D721Med (cell line): ENCODE results near the gene DDX4.
"Not testable (repeated sequence)": the region's sequence is repeated elsewhere in the genome, so short reads cannot be mapped to it uniquely, and the experiment has no call there.

Source experiments
- DNase-seq: peaks from one replicate; pipeline ENCODE4 v3.0.0; 2011; ENCODE audit warnings: low spot score; ENCODE audit not compliant: insufficient read length
- FAIRE-seq: peaks from 2 replicates; lab custom pipeline; 2011; peaks lifted over from hg19 to GRCh38; lab: Jason Lieb, UNC
- TF ChIP-seq, protein P1 (sequence below): IDR thresholded peaks from 2 replicates; pipeline ENCODE4 v1.5.1; 2012; ENCODE audit warnings: mild to moderate bottlenecking, control low read depth; ENCODE audit not compliant: insufficient read depth; ENCODE audit errors: missing control alignments

Gene DDX4

DNA sequence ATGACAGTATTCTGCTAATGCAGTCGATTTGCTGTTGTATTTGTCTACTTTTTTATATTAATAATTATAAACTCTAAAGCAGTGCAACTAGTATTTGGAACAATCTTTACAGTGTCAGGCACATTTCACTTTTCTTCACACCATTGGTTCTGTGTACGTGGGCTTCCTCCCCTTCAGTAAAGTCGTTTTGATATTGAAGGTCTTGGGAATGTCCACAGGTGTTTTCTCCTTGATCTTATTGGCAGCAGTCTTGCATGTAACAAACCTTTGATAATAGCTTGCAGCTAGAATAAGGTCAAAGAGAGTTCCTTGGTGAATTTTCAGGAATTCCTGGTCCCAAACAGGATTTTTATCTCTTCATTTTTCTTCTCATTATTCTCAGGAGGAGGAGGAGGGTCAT, 12.2 kb downstream of the DDX4 start:
- TF ChIP-seq, protein P1, sequence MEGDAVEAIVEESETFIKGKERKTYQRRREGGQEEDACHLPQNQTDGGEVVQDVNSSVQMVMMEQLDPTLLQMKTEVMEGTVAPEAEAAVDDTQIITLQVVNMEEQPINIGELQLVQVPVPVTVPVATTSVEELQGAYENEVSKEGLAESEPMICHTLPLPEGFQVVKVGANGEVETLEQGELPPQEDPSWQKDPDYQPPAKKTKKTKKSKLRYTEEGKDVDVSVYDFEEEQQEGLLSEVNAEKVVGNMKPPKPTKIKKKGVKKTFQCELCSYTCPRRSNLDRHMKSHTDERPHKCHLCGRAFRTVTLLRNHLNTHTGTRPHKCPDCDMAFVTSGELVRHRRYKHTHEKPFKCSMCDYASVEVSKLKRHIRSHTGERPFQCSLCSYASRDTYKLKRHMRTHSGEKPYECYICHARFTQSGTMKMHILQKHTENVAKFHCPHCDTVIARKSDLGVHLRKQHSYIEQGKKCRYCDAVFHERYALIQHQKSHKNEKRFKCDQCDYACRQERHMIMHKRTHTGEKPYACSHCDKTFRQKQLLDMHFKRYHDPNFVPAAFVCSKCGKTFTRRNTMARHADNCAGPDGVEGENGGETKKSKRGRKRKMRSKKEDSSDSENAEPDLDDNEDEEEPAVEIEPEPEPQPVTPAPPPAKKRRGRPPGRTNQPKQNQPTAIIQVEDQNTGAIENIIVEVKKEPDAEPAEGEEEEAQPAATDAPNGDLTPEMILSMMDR: no peak
- no peak for FAIRE-seq
- no peak for DNase-seq

DNA sequence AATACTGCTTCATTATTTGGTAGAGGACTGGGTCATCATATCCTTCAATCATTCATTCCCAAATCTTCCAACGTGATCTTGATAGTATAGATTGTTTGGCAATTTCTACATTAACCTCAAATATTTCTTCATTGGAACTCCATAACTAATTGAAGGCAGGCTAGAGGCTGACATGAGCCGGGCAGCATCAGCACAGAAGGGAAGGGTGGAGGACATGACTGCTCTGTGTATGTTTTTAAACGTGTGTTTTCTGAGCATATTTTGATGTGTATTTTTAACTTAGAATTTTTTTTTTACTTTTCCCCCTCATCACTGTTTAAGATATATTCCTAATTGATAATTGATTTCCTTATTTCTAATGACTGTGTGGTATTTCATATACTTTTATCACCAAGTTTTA, 12.6 kb downstream of the DDX4 start:
- DNase-seq (no peak), FAIRE-seq (no peak)
- TF ChIP-seq, protein P1: no peak

DNA sequence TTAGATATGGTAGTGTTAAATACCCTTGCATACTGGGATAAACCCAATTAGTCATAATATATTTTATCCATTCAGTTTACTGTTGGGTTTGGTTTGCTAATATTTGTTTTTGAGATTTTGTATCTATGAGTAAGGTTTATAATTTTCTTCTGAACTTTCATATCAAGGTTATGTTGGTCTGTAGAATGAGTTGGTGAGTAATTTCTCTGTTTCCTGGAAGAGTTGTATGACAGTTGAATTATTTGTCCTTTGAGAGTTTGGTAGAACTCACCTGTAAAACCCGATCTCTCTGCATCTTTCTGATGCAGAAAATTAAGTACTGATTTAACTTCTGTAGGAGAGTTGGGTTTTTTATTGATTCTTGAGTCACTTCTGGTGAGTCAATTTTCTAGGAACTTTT, 20.4 kb downstream of the DDX4 start:
- DNase-seq (no peak), FAIRE-seq (no peak)
- TF ChIP-seq, protein P1: no peak

DNA sequence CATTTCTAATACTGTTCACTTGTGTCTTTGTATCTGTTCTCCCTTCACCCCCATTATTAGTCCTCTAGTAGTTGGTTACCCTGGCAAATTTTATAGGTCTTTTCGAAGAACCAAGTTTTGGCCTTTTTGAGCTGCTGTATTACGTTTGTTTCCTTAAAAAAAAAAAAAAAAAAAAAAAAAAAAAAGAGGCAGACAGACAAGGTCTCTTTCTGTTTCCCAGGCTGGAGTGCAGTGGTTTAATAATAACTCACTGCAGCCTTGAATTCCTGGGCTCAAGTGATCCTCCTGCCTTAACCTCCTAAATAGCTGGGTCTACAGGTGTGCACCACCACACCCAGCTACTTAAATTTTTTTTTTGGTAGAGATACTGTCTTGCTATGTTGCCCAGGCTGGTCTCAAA, 20.9 kb downstream of the DDX4 start:
- FAIRE-seq (no peak), DNase-seq (no peak)
- TF ChIP-seq, protein P1: no peak

DNA sequence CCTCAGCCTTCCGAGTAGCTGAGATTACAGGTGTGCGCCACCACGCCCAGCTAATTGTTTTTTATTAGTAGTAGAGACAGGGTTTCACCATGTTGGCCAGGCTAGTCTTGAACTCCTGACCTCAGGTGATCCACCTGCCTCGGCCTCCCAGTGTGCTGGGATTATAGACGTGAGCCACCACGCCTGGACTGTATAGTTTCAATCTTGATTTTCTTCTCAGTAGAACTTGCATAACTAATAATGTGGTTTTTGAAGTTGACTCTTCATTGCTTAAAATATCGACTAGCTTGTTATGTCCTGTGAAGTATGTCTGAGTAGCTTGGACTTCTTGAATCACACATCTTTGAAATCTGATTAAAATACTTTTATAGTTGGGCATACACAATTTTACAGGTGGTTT, 23.9 kb downstream of the DDX4 start:
- not testable (repeated sequence) for FAIRE-seq, DNase-seq

DNA sequence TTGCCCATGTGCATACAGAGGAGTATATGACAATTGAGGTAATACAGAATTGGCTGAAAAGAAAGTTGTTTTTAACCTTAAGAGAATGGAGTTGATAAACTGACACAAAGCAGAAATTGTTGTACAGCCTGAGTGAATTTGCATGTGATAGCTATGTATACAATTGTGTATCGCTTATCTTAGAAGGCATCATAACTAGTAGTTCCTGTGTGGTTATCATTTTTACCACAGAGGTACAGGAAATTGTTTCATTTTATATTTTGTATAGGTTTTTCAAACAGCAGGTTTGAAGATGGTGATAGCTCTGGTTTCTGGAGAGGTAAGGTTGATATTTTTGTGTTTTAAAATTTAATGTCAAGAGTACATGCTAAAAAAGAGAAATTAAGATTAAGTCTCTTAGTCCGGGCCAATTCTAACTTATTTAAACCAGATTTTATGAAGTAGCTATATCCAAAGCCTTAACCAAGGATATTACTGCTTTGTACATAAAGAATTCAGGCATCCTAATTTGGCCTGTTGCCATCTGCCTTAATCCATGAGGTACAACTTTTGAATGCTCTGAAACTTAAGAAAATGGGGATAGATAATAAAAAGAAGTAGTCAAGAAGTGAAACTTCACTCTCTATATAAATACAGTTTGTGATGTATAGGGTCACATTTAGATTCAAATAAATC, 26.0 kb downstream of the DDX4 start:
- no peak for DNase-seq

DNA sequence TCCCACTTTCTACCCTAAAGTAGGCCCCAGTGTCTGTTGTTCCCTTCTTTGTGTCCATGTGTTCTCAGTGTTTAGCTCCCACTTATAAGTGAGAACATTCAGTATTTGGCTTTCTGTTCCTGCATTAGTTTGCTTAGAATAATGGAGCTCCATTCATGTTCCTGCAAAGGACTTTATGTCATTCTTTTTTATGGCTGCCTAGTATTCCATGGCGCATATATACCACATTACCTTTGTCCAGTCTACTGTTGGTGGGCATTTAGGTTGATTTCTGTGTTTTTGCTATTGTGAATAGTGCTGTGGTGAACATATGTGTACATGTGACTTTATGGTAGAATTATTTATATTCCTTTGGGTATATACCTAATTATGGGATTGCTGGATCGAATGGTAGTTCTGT, 30.4 kb downstream of the DDX4 start:
- TF ChIP-seq, protein P1: no peak
- DNase-seq (no peak), FAIRE-seq (no peak)

More for the DNA sequence above, 26.0 kb downstream of the DDX4 start:
- no peak for FAIRE-seq
- TF ChIP-seq, protein P1: no peak

DNA sequence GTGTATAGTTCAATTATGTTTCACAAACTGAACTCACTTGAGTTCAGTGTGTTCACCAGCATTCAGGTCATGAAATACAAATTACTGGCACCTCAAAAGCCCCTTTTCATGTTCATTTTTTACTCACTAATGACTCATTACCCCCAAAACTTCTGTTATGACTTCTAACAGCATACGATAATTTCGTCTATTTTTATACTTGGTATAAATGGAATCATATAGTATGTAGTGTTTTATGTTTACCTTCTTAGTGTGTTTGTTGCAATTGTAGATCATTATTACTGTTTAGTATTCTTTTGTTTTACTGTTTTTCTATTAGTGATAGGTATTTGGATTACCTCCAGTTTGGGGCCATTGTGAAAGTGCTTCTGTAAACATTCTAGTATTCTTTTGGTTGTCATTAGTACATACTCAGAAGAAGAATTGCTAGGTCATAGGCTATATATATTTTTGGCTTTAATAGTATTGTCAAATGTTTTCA, 33.4 kb downstream of the DDX4 start:
- no peak for FAIRE-seq
- TF ChIP-seq, protein P1: no peak
- no peak for DNase-seq
